SW480 (cell line): ENCODE data around the gene CASZ1.
A peak's percentile ranks its signal among the peaks of the same experiment; 100 is the strongest.

Experiments
- DNase-seq: peaks from one replicate; pipeline ENCODE4 v3.0.0-alpha.2; 2016; ENCODE audit warnings: low spot score

The CASZ1 gene

DNA sequence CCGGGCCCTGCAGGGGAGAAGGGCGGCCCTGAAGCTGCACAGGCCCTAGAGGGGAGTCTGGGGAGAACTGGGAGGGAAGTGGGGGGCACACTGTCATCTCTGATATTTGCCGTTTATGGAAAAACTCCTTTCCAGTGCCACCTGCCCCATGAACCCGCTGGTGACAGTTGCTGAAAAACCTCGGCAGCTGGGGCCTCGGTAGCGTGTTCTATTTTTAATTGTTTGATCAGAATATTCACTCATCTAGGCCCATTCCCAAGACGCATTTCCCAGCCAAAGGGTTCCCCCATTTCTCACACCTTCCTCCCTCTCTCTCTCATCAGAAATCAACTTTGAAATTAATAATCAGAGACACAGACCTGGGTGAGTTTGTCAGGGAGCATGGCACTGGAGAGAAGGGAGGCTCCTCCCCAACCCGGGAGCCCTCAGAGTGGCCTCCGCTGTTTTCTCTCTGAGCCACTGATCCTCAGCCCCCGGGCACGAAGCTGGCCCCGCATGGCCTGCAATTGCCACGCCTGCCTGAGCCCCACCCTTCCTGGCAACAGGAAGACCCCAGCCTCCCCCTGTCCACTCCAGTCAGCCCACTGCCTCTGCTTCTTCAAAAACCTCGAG lies 111.1 kb downstream of the CASZ1 start:
- no peak for DNase-seq

DNA sequence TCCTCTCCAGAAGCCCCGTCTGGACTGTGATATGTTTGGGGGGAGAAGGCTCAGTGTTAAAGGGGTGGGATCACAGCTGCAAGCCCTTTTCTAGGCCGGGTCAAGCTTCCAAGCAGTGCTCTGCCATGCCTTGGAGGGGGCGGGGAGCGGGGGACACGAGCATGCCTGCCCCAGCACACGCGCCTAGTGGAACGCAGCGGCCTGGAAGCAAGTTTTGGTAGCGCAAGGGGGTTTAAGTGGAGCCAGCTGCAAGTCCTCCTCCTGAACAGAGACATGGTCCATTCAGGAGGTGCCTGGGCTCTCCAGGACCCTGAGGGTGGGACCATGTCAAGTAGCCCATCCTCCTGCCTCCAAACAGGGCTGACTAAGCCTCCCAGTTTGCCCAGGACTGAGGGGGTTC lies 112.2 kb downstream of the CASZ1 start:
- DNase-seq, result no peak

DNA sequence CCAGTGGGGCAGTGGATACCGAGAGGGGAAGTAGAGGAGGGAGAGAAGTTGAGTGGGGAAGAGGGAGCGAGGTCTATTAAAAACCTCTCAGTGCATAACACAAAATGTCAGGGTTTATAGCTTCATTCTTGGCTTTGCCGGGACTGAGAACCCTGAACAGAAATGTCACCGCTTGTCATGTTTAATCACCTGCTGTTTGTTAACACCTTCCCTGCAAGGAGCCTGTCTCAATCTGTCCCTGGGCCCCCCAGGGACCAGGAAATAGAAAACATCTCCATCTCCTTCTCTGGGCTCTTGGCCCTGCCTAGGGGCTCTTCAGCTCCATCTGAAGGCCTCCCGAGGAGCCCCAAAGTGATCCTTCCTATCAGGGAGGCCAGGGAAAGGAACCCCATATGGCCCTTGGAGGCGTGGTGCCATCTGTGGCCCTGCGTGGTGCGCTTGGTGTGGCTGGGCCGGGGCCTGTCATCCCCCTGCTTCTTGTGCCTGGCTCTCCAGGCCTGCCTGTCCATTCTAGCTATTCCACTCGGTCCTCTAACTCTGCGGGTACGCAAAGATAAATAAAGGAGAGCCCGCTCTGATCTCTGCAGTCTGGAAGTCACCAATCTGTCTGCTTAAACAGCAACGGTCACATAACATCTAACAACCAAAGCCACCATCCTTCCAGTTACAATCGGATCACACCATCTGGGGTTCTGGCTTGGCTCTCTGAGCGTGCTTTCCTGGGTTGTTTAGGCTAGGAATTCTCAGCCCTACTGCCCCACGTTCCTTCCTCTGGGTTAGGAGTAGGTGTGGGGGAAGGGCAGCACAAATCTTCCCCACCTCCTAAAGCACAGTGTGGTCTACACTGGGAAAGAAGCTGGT lies 113.8 kb downstream of the CASZ1 start:
- no peak for DNase-seq

DNA sequence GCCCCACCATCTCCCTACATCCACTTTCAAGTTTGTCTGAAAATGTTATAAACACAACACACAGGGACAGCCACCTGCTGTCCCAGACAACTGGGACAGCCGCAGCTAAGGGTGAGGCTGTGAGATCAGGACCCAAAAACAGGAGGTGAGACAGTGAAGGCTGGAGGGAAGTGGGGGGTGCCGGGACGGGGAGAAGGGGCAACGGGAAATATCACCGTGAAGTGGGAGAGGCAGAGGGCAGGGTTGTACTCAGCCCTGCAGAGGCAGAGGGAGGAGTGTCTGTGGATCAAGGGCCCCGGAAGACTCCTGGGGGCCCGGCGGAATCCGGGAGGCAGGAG lies 114.4 kb downstream of the CASZ1 start:
- DNase-seq, result no peak

DNA sequence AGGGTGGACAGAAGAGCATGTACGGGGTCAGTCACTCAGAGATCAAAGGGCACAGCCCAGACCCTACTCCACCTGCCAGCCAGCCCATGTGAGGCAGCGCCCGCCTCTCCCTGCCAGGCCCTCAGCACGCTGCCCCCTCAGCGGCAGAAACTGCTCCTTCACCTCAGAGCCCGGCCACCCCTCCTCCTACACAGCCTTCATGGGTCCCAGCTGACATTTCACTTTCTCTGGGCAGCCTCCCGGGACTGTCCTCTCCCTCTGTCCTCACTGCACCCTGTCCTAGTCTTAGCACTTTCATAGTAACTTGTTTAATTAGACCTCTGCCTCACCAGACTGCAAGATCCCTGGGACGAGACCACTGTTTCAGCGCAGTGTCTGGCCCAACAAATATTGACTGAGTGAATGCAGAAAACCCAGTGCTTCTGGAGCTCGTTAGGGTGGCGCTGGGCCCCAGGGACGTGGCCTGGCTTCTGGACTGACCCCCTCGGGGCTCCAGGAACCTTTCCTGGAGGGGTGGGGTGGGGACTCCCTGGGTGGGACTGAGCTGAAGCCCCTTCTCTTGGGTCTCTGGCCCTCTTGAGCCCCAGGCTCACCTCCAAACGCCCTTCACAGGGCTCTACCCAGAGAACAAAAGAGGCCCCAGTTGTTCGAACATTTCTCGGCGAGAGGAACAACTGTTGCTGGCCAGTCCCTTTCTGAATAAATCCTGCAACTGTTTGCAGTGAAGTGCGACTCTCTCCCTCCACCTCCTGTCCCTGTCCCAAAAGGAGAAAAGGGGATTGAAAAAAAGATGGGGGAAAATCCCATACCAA lies 114.9 kb downstream of the CASZ1 start:
- DNase-seq, result no peak

DNA sequence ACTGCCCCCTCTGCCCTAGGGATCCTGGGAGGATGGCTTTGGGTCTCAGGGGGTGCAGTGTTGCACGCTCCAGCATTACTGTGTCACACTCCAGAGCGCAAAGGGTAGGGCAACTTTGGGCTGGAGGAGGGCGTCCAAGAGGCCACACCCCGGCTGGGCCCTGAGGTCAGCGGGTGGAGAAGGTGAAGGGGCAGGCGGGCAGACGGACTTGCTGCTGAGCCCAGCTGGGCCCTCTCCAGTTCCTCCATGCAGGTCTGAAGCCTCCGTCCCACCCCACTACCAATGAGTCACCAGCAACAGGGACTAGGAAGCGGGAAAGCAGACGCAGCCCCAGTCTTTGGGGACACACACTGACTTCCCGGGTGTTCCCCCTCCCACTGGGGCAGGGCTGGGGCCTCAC lies 116.0 kb downstream of the CASZ1 start:
- DNase-seq, result no peak

DNA sequence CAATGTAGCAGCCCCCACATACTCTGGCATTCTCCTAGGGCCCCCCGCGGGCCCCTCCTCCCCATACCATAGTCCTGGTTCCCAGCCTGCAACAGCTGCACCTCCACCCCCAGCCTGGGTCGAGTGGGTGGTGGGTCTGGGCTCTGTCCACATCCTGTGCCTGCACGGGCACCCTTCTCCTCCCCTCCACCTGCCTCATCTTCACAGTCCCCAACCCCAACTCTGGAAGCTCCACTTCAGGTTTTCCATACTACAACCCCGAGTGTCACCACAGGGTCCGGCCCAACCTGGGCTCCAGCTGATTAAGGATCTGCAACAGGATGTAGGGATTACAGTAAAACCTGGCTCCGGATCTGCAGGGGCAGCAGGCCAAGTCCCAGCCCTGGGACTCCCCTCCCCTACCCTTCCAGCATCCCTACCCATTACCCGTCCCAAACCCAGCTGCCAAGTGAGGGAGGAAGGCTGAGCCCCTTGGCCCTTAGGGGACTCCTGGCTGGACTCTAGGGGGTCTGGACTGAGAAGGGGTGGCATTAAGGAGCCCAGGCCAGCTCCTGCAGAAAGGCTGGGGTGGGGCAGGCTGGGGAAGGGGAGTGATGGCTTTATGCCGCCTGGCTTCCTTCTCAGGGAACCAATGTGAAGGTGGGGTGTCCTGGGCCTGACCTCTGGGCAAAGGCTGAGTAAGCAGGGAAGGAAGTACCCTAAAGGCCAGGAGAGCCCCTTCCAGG lies 116.8 kb downstream of the CASZ1 start:
- peak; percentile 52 for DNase-seq

DNA sequence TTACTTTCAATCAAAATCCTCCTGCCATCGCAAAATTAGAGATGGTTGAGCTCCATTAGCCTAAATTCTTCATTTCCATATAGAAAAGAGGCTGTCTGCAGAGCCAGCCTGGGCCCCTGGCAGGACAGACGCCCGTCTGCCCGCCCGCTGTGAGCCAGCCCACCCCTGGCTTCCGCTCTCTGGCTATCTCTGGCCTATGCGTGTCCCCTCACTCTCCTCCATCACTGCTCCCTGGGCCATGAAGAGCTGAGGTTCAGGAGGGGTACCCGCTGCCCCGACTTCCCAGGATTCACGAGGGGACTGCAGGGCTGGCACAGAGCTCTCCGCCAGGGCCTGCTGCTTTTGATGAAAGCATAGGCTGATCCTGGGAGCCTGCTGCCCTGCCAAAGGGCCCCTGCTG lies 117.6 kb downstream of the CASZ1 start:
- no peak for DNase-seq

DNA sequence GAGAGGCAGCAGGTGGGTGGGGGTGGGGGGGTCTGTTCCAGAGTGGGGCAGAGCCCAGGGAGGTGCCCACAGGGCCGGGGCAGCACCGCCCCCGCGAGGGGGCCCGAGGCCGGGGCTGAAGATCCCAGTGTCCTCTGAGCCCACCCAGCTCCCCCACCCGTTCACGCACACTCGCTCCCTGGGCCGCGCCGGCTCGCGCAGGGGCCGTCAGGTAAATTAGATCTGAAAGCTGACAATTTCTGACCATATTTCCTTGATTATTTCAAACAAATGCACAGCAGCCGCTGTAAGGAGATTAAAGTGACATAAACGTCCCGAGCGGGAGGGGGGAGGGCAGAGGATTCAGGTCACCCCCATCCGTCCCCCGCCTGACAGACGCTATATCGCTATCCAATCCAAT lies 118.0 kb downstream of the CASZ1 start:
- no peak for DNase-seq

DNA sequence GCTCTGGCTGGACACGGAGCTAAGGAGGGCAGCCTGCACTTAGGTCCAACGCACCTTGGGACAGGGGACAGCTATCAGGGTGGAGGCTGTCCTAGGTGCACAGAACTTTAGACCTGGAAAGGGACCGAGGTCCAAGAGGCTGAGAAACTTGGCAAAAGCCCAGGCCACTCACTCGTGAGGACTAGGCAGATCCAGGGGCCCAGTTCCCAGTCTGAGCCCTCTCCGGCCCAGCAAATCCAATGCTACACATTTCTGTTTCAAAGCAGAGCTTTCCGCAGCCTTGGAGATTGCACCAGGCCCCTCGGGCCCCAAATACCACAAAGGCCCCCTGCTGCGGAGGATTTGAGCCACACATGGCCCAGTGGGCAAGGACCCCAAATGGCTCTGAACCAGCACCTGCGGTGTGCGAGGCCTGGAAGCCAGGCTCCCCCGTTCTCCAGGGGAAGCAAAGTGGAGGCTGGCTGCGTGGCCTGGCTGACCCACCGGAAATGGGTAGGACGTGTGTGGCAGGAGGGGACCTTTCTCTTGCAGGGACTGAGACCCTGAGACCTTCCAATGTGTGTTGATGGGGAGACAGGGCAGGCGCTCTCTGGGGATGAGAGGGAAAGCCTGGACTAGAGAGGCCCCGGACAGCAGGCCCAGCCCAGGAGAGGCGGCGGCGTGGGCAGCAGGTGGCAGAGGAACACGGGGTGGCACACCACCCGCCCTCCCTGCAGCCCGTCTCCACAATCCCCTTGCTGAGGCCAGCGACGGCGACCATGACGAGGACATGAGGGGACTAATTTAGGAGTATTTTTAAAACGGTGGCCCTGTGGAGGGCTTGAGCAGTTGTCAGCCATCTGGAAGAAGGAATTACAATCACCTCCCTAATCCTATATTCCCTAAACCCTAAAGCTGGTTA lies 118.7 kb downstream of the CASZ1 start:
- DNase-seq, result no peak

DNA sequence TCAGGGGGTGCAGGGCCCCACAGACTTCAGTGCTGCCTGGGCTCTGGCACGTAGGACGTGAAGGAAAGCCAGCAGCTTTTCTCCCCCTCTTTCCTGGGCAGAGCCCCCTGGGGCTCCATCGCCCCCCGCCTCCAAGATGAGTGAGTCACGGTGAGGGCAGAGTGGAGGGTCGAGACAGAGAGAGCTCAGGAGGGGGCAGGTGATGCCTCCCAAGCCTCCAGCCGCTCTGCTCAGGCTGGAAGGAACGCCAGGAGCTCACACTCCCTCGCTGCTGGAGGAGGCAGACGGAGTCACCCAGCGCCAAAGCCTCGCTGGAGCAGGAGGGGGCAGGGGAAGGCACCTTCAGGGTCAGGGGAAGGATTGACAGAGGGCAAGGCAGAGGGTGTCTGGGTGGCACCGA lies 119.5 kb downstream of the CASZ1 start:
- DNase-seq, result no peak

DNA sequence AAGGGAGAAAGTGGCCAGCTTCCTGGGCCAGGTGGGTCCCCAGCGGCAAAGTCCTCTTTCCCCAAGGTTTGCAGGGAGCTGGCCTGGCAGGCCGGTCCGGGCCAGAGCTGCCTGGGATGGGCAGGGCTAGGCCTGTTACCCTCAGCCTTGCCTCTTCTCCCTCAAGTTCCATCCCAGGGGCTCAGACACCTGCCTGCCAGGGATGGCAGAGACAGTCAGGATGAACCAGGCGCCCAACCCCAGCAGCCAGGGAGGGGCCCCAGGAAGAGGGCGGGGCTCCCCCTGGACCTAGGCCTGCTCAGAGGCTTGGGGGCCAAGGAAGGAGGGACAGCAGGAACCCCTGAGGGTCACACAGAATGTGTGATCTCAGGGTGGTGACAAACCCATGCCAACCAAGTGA lies 120.6 kb downstream of the CASZ1 start:
- DNase-seq, result no peak

DNA sequence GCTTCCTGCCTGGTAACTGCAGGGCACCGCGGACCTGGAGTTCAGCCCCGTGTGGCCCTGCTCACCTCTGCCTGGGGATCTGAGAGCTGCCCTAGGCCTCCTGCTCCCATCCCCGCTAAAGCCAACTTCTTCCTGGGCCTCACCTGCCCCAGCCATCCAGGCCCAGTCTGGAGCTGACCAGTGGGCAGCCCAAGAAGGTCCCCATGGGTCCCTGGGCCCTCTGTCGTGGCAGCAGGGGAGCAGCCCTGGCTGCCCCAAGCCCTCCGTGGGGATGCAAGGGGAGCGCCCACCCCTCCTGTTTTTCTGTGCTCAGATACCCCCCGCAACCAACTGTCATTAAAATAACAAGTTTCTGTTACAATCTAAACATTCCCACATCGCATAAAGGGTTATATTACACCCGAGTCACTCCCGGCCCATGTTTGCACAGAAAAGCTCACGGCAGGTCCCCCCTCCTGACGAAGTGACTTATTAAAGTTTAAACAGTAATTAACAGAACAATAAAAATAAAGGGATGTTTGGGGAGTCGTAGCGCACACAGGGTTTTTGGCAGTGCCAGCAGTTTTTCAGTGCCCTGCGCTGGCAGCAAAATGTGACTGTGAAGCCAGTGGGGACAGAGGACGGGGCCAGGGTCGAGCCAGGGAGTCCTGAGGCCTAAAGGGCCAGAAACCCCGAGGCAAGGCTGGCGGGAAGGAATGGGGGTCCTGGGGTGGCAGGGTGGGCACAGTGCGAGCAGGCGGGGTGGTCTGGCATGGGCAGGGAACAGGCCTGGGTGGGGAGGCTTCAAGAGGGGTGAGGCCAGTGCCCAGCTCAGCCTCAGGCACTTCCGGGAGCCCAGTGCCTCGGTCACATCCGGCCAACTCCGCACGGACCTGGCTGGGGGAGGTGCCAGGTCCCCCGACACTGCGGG lies 121.5 kb downstream of the CASZ1 start:
- DNase-seq, result no peak

DNA sequence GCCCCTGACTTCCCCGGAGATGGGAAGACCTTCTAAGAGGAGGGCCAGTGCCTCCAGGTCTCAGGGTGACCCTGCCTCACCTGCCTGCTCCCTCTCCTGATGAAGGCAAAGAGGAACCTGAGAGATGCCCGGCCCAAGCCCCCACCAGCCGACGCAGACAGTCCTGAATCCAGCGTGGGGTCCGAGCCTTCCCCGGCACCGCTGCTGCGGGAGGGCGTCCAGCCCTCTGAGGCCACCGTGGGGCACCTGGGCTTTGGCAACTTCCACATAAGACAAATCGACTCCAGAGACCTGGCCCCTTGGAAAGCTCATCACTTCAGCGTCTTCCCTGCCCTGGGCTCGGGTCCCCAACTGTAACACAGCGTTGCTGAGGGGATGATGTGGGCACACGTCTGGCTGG lies 122.2 kb downstream of the CASZ1 start:
- DNase-seq, result no peak

DNA sequence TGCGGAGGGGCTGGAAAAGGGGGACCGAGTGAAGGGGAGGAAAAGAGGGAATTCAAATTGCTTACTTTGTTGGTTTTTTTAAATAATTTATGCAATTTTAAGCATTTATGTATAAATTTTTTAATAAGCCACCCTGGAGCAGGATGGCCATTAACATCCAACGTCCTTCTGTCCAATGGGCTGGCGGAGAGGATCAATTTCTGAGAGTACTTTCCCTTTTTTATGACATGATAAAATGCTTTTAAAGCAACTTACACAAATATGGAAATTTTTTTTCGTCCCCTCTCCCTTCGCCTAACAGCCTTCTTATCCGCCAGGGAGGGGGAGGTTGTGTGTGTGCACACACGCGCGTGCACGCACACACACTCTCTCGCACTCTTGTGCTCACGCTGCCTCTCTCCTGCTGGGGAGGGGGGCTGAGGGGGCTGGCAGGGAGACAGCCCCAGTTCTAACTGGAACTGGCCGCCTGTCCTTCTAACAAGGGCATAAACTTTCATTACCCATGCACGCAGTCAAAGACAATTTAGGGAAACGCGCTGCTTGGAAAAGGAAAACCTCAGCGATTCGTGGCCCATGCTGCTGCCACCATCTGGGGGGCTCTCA lies 123.2 kb downstream of the CASZ1 start:
- no peak for DNase-seq

DNA sequence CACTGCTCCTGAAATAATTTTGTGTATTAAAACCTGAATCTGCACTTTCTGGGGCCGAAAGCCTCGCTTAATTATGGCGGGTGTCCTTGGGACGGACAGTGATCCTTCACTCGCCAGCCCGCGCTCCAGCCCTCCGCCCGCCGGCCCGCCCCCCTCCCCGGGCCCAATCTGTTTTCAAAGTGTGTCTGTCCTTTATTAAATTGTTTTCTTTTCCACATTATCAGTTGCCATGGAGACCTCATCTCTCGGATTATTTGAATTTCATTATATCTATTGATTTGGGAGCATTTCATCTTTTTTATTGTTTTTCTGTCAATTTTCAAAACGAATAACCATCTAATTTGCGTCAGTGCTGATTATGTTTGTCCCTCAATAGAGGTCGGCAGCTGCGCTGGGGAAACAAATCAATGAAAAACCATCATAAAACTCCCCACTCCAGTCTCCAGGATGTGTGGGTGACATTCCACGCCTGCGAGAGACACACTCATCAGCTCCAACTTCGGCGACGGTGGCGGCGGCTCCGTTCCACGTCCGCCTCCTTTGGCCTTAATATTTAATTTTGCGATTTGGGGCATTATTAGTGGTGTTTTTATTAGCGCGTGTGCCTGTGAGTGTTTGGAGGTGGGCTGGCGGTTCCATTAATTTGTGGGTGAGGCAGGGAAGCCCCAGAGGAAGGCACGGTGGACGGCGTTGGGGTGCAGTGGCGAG lies 123.9 kb downstream of the CASZ1 start:
- DNase-seq, result no peak

DNA sequence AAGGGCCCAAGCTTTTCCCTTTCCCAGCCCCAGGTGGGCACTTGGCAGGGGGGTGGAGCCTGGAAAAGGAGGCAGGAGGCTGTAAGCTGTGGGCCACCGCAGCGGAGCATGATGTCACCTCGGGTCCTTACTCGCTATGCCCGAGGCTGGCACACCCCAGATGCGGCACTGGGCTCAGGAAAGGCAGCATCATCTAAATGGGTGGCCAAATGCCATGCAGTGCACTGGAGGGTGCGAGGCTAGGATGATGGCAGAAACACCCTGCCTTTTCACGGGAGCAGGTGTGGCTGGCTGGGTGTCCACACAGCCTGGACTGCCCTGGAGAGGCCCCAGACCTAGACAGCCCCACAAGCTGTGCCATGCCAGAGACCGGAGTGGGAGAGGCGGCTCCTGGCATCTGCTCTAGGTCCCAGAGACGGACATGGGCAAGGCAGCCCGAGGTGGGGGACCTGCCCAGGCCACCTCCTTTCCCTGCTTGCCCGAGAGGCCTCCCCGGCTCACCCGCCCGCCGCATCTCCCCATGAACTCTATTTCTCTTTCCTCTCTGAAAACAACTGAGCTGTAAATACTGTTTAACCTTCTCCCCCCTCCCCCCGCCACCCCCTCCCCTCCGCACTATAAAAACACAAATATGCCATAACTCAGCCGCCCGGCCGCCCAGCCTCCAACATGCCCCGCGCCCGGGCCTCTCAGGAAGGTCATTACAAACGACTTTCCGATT lies 124.7 kb downstream of the CASZ1 start:
- no peak for DNase-seq

DNA sequence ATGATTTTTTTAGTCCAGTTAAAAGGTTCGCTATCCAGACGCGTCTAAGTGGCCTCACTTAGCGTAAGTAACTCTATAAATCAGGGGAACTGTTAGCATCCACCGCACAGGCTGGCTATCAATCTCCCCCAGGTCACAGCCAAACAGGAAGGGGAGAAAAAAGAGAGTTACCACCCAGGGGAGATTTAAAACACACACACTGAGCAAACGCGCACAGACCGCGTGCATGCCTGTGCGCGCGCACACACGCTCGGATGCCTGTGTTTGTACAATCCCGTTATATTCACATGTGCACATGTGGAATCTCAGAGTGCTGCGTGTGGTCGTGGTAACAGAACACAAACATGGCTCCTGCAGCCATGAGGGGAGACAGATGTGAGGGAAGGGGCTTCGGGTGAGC lies 125.4 kb downstream of the CASZ1 start:
- DNase-seq, result no peak

DNA sequence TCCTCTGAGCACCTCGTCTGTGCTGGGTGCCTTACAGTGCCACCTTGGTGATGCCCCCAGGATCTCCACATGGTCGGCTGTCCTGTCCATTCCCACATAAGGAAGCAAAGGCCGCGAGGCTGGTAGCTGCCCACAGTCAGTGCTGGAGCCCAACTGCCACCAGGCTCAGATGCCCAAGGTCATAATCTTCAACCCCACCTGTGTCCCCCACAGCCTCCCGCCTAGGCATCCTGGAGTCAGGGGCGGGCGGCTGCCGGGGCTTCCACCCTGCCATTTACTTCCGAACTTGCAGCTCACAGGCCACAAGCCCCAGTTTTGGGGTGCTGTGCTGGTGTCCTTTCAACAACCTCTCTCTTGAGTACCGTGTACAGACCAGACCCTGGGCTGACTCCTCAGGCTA lies 126.3 kb downstream of the CASZ1 start:
- DNase-seq, result no peak
